ENCODE results near the gene GPHN.
"Not testable (repeated sequence)": the region's sequence is repeated elsewhere in the genome, so short reads cannot be mapped to it uniquely, and the experiment has no call there.

Gene GPHN

GRCh38 chr14:66802962-66803361 is 295.0 kb downstream of the GPHN start:
- no peak for DNase-seq (ENCODE audit: low read depth in 2 of 2)

GRCh38 chr14:66804141-66804540 is 296.2 kb downstream of the GPHN start:
- DNase-seq (ENCODE audit: low read depth in 2 of 2) = no peak

- DNase-seq (ENCODE audit: low read depth in 2 of 2) = no peak
These were observed 305.7 kb downstream of the GPHN start for GRCh38 chr14:66813636-66814035.

- DNase-seq (ENCODE audit: low read depth in 2 of 2) = no peak
These were observed 307.7 kb downstream of the GPHN start for GRCh38 chr14:66815687-66816086.

GRCh38 chr14:66824251-66824650 is 316.3 kb downstream of the GPHN start:
- no peak for DNase-seq (ENCODE audit: low read depth in 2 of 2)

- no peak for DNase-seq (ENCODE audit: low read depth in 2 of 2)
These were observed 319.2 kb downstream of the GPHN start for GRCh38 chr14:66827182-66827581.

GRCh38 chr14:66831173-66831572 is 323.2 kb downstream of the GPHN start:
- no peak for DNase-seq (ENCODE audit: low read depth in 2 of 2)

GRCh38 chr14:66833816-66834215 is 325.9 kb downstream of the GPHN start:
- no peak for DNase-seq (ENCODE audit: low read depth in 2 of 2)

- not testable (repeated sequence) for DNase-seq (ENCODE audit: low read depth in 2 of 2)
These were observed 329.5 kb downstream of the GPHN start for GRCh38 chr14:66837436-66837835.

GRCh38 chr14:66842911-66843512 is 335.1 kb downstream of the GPHN start:
- DNase-seq (ENCODE audit: low read depth in 2 of 2) = no peak

GRCh38 chr14:66850258-66850888 is 342.4 kb downstream of the GPHN start:
- no peak for DNase-seq (ENCODE audit: low read depth in 2 of 2)

GRCh38 chr14:66853311-66853710 is 345.4 kb downstream of the GPHN start:
- no peak for DNase-seq (ENCODE audit: low read depth in 2 of 2)

- DNase-seq (ENCODE audit: low read depth in 2 of 2) = no peak
These were observed 349.9 kb downstream of the GPHN start for GRCh38 chr14:66857867-66858266.

- no peak for DNase-seq (ENCODE audit: low read depth in 2 of 2)
These were observed 351.2 kb downstream of the GPHN start for GRCh38 chr14:66859063-66859671.

- DNase-seq (ENCODE audit: low read depth in 2 of 2) = no peak
These were observed 373.6 kb downstream of the GPHN start for GRCh38 chr14:66881596-66881995.

- DNase-seq (ENCODE audit: low read depth in 2 of 2) = no peak
These were observed 376.2 kb downstream of the GPHN start for GRCh38 chr14:66884149-66884548.

- no peak for DNase-seq (ENCODE audit: low read depth in 2 of 2)
These were observed 392.8 kb downstream of the GPHN start for GRCh38 chr14:66900719-66901118.

GRCh38 chr14:66910311-66910840 is 402.4 kb downstream of the GPHN start:
- DNase-seq (ENCODE audit: low read depth in 2 of 2) = no peak

GRCh38 chr14:66916421-66916820 is 408.5 kb downstream of the GPHN start:
- DNase-seq (ENCODE audit: low read depth in 2 of 2) = no peak

- DNase-seq (ENCODE audit: low read depth in 2 of 2) = no peak
These were observed 410.6 kb downstream of the GPHN start for GRCh38 chr14:66918527-66918926.

GRCh38 chr14:66920196-66920595 is 412.2 kb downstream of the GPHN start:
- DNase-seq (ENCODE audit: low read depth in 2 of 2) = no peak

- DNase-seq (ENCODE audit: low read depth in 2 of 2) = no peak
These were observed 415.3 kb downstream of the GPHN start for GRCh38 chr14:66923251-66923650.

- DNase-seq (ENCODE audit: low read depth in 2 of 2) = no peak
These were observed 431.5 kb downstream of the GPHN start for GRCh38 chr14:66939409-66939808.

Data from activated CD4-positive, alpha-beta T cell treated with anti-CD3 and anti-CD28 coated beads for 24 hours (primary cell).